ENCODE results near the gene RGL1. TPM values are rescaled to one million over a fixed set of nuclear protein-coding genes. Genes with fewer than 3 reads are reported as not detected.

The RGL1 gene
- total RNA-seq, 1 experiment from 2014 or later = 2.1 TPM

DNA sequence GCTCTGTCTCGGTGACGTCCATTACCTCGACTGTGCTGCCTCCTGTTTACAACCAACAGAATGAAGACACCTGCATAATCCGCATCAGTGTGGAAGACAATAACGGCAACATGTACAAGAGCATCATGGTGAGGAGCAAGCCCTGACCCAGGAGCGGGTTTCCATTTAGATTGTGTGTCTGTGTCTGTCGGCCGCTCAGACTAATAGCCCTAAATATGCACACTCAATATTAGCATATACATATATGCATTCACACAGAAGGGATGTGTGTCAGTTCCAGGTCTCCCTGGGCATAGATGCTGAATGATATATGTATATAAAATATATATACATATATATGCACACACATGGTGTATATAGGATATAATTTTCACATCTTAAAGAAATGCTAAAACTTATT, 111.7 kb downstream of the RGL1 start:
- ChIA-PET POLR2A (interaction anchor here (0.8 to 3.5 kb wide), 11 partner anchors 15 to 307 kb away, joined by 3 to 36 read pairs (median 5); partner anchors contain the start of genes APOBEC4, ARPC5 and TSEN15), CTCF (interaction anchor here (0.6 to 5.7 kb wide), 50 partner anchors 9 to 776 kb away, joined by 3 to 225 read pairs (median 6); partner anchors contain the start of genes APOBEC4 and RGL1)
- intact Hi-C loops (cut with micrococcal nuclease) = loop anchor here (1.0 to 5.0 kb wide), 7 partner anchors 231 to 634 kb away; no protein-coding TSS in a partner anchor
- no peak for DNase-seq (ENCODE audit: unreplicated experiment)
- peaks cover 13% of the 10 kb centered on the region for H3K4me1 Mint-ChIP-seq (ENCODE audit: insufficient read depth, unreplicated experiment)
- H3K36me3 Mint-ChIP-seq (ENCODE audit: insufficient read depth, unreplicated experiment) = no peaks in the 10 kb centered on the region
- no peak overlapping the region for H3K4me3 Mint-ChIP-seq (ENCODE audit: unreplicated experiment)
- H3K27me3 Mint-ChIP-seq (ENCODE audit: insufficient read depth, unreplicated experiment) = no peaks in the 10 kb centered on the region
- no TSS peak for BruUV-seq (replicated peaks)
- no peak overlapping the region for H3K27ac Mint-ChIP-seq (ENCODE audit: low read depth, unreplicated experiment)
- no peak for TF ChIP-seq CTCF (IDR thresholded peaks at IDR 0.05; ENCODE audit: unreplicated experiment)
- H3K9me3 Mint-ChIP-seq (ENCODE audit: unreplicated experiment) = no peaks in the 10 kb centered on the region

DNA sequence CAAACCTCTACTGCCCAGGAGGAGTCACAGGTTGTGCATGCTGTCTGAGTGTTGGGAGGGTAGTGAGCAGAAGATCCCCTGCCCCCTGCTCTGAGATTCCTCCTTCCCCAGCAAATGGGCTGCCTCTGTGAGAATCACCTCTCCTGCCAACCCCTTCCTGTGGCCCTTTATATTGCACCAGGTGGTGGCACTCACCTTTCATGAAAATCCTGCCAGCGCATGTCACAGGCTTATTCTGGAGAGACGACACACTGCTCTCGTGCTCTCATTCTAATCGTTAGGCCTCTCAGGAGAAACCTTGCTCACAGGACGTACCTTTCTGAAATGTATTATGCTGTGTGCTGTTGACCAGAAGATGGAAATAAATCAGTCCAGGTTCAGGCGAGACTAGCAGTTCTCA, 113.7 kb downstream of the RGL1 start:
- POLR2A ChIA-PET = no interaction called here

GRCh38 chr1:183920651-183921050, 115.7 kb downstream of the RGL1 start:
- BruUV-seq (replicated peaks) = no TSS peak
- H3K4me3 Mint-ChIP-seq (ENCODE audit: unreplicated experiment) = no peak overlapping the region
- POLR2A ChIA-PET = interaction anchor here (0.6 to 0.7 kb wide), 2 partner anchors 17 to 771 kb away, joined by 3 to 5 read pairs; no protein-coding TSS in a partner anchor
- no peak overlapping the region for H3K27ac Mint-ChIP-seq (ENCODE audit: low read depth, unreplicated experiment)
- H3K9me3 Mint-ChIP-seq (ENCODE audit: unreplicated experiment) = no peaks in the 10 kb centered on the region
- no peaks in the 10 kb centered on the region for H3K27me3 Mint-ChIP-seq (ENCODE audit: insufficient read depth, unreplicated experiment)
- CTCF ChIA-PET = interaction anchor here (0.7 to 1.9 kb wide), 7 partner anchors 13 to 1039 kb away, joined by 3 to 16 read pairs (median 5); no protein-coding TSS in a partner anchor
- TF ChIP-seq CTCF (IDR thresholded peaks at IDR 0.05; ENCODE audit: unreplicated experiment) = no peak
- H3K4me1 Mint-ChIP-seq (ENCODE audit: insufficient read depth, unreplicated experiment) = peaks cover 10% of the 10 kb centered on the region
- intact Hi-C loops (cut with micrococcal nuclease) = no loop called here
- DNase-seq (ENCODE audit: unreplicated experiment) = no peak
- H3K36me3 Mint-ChIP-seq (ENCODE audit: insufficient read depth, unreplicated experiment) = no peaks in the 10 kb centered on the region

More for the DNA sequence above, 113.7 kb downstream of the RGL1 start:
- no peak for TF ChIP-seq CTCF (IDR thresholded peaks at IDR 0.05; ENCODE audit: unreplicated experiment)
- CTCF ChIA-PET = interaction anchor here (1.0 kb wide), 2 partner anchors 10 to 264 kb away, joined by 3 to 4 read pairs; no protein-coding TSS in a partner anchor
- peaks cover 13% of the 10 kb centered on the region for H3K4me1 Mint-ChIP-seq (ENCODE audit: insufficient read depth, unreplicated experiment)
- BruUV-seq (replicated peaks) = no TSS peak
- no peak overlapping the region for H3K4me3 Mint-ChIP-seq (ENCODE audit: unreplicated experiment)
- DNase-seq (ENCODE audit: unreplicated experiment) = no peak
- no peaks in the 10 kb centered on the region for H3K27me3 Mint-ChIP-seq (ENCODE audit: insufficient read depth, unreplicated experiment)
- H3K27ac Mint-ChIP-seq (ENCODE audit: low read depth, unreplicated experiment) = no peak overlapping the region
- intact Hi-C loops (cut with micrococcal nuclease) = loop anchor here (5.0 kb wide), 1 partner anchor 636 kb away; no protein-coding TSS in a partner anchor
- no peaks in the 10 kb centered on the region for H3K9me3 Mint-ChIP-seq (ENCODE audit: unreplicated experiment)
- H3K36me3 Mint-ChIP-seq (ENCODE audit: insufficient read depth, unreplicated experiment) = no peaks in the 10 kb centered on the region

- no peaks in the 10 kb centered on the region for H3K4me1 Mint-ChIP-seq (ENCODE audit: insufficient read depth, unreplicated experiment)
- no peaks in the 10 kb centered on the region for H3K9me3 Mint-ChIP-seq (ENCODE audit: unreplicated experiment)
- no TSS peak for BruUV-seq (replicated peaks)
- H3K4me3 Mint-ChIP-seq (ENCODE audit: unreplicated experiment) = no peak overlapping the region
- ChIA-PET CTCF (interaction anchor here (0.5 to 0.9 kb wide), 3 partner anchors 12 to 1068 kb away, joined by 3 to 5 read pairs (median 4); no protein-coding TSS in a partner anchor), POLR2A (interaction anchor here (1.2 to 1.5 kb wide), 2 partner anchors 20 to 289 kb away, joined by 3 to 5 read pairs; no protein-coding TSS in a partner anchor)
- no peak overlapping the region for H3K27ac Mint-ChIP-seq (ENCODE audit: low read depth, unreplicated experiment)
- H3K36me3 Mint-ChIP-seq (ENCODE audit: insufficient read depth, unreplicated experiment) = no peaks in the 10 kb centered on the region
- intact Hi-C loops (cut with micrococcal nuclease) = no loop called here
- DNase-seq (ENCODE audit: unreplicated experiment) = no peak
- no peaks in the 10 kb centered on the region for H3K27me3 Mint-ChIP-seq (ENCODE audit: insufficient read depth, unreplicated experiment)
- no peak for TF ChIP-seq CTCF (IDR thresholded peaks at IDR 0.05; ENCODE audit: unreplicated experiment)
Measured at GRCh38 chr1:183922197-183922596, 117.3 kb downstream of the RGL1 start.

Measured in MCF 10A (cell line).